BJ (cell line): ENCODE data around the gene LCE1A. TPM values are rescaled to one million over a fixed set of nuclear protein-coding genes. Genes with fewer than 3 reads are reported as not detected.

Source experiments
- CTCF ChIA-PET: fragments of 350-600 bp; formaldehyde crosslinking; extraction: SDS; loops from one replicate; lab custom pipeline; 2021; ENCODE audit warnings: antibody characterized with exemption, inconsistent platforms; lab: Yijun Ruan, JAX
- POLR2A ChIA-PET: fragments of 300-600 bp; sonication (Branson Sonifier 250); formaldehyde crosslinking; extraction: SDS; loops from one replicate; lab custom pipeline; 2021; ENCODE audit warnings: antibody characterized with exemption; lab: Charles Lee
- DNase-seq: peaks from one replicate; pipeline ENCODE4 v3.0.0-alpha.2; 2011; ENCODE audit warnings: low read depth
- H3K27me3 ChIP-seq: 2 replicates; pipeline ENCODE4 v1.6.0; 2011; ENCODE audit warnings: low read length; ENCODE audit not compliant: control insufficient read depth, insufficient read depth
- H3K36me3 ChIP-seq: 2 replicates; pipeline ENCODE4 v1.5.1; 2011; ENCODE audit warnings: low read length; ENCODE audit not compliant: control insufficient read depth, insufficient read depth
- H3K4me3 ChIP-seq: 2 replicates; pipeline ENCODE4 v1.5.1; 2011; ENCODE audit warnings: low read depth, mild to moderate bottlenecking, control low read depth, low read length
- CTCF ChIP-seq: IDR thresholded peaks from 2 replicates; pipeline ENCODE4 v1.5.1; 2011; ENCODE audit warnings: low read depth, mild to moderate bottlenecking, control low read depth, inconsistent platforms, low read length, moderate library complexity; ENCODE audit not compliant: insufficient read depth
- polyA plus RNA-seq: library from polyadenylated mRNA; depleted of rRNA; stranded (reverse); fragments of >200 nt; gene quantifications from 2 replicates; pipeline ENCODE4 v1.2.3, GENCODE V29; 2011

The LCE1A gene
- polyA plus RNA-seq, 1 experiment: not detected

- DNase-seq: no peak
- Histone ChIP-seq H3K4me3 (no peak overlapping the region), H3K36me3 (no peaks in the 10 kb centered on the region), H3K27me3 (peaks cover 2% of the 10 kb centered on the region; the same call in 1 of the 2 replicates)
- POLR2A ChIA-PET: no interaction called here
- TF ChIP-seq CTCF: no peak
- CTCF ChIA-PET: interaction anchor here (3.9 kb wide), 1 partner anchor 62 kb away, joined by 35 read pairs; no protein-coding TSS in a partner anchor
Observed at GRCh38 chr1:152864443-152864842, 37.2 kb downstream of the LCE1A start.

- H3K36me3 ChIP-seq: no peaks in the 10 kb centered on the region
- peaks cover 2% of the 10 kb centered on the region; the same call in 1 of the 2 replicates for H3K27me3 ChIP-seq
- CTCF ChIA-PET: no interaction called here
- POLR2A ChIA-PET: no interaction called here
- no peak for DNase-seq
- no peak for TF ChIP-seq CTCF
- H3K4me3 ChIP-seq: no peak overlapping the region
Observed at GRCh38 chr1:152866321-152866720, 39.0 kb downstream of the LCE1A start.

- POLR2A ChIA-PET: no interaction called here
- no peaks in the 10 kb centered on the region for H3K36me3 ChIP-seq
- DNase-seq: no peak
- TF ChIP-seq CTCF: peak; percentile 87
- H3K27me3 ChIP-seq: peaks cover 2% of the 10 kb centered on the region; the same call in 1 of the 2 replicates
- no peak overlapping the region for H3K4me3 ChIP-seq
- CTCF ChIA-PET: interaction anchor here (0.5 to 6.7 kb wide), 26 partner anchors 8 to 352 kb away, joined by 3 to 147 read pairs (median 4); partner anchors contain the start of gene IVL
Observed at GRCh38 chr1:152869808-152870419, 42.6 kb downstream of the LCE1A start.

GRCh38 chr1:152870831-152871730 lies 43.8 kb downstream of the LCE1A start:
- Histone ChIP-seq H3K4me3 (no peak overlapping the region), H3K27me3 (peaks cover 2% of the 10 kb centered on the region; the same call in 1 of the 2 replicates), H3K36me3 (no peaks in the 10 kb centered on the region)
- DNase-seq: no peak
- CTCF ChIA-PET: interaction anchor here (0.7 to 6.7 kb wide), 25 partner anchors 9 to 351 kb away, joined by 3 to 147 read pairs (median 5); partner anchors contain the start of gene IVL
- POLR2A ChIA-PET: interaction anchor here (0.6 kb wide), 1 partner anchor 49 kb away, joined by 8 read pairs; no protein-coding TSS in a partner anchor
- peak; percentile 62 for TF ChIP-seq CTCF

- H3K4me3 ChIP-seq: no peak overlapping the region
- POLR2A ChIA-PET: no interaction called here
- CTCF ChIA-PET: interaction anchor here (0.7 to 6.7 kb wide), 13 partner anchors 9 to 218 kb away, joined by 3 to 147 read pairs (median 6); partner anchors contain the start of gene IVL
- no peak for TF ChIP-seq CTCF
- H3K36me3 ChIP-seq: no peaks in the 10 kb centered on the region
- no peak for DNase-seq
- H3K27me3 ChIP-seq: peaks cover 2% of the 10 kb centered on the region; the same call in 1 of the 2 replicates
Observed at GRCh38 chr1:152871731-152872126, 44.5 kb downstream of the LCE1A start.
